Hematopoietic multipotent progenitor cell treated with erythropoietin and hydrocortisone succinate and interleukin-3 and kit ligand, for 17 days (in vitro differentiated cells): ENCODE results near the gene GCNT2.
"Not testable (repeated sequence)": the region's sequence is repeated elsewhere in the genome, so short reads cannot be mapped to it uniquely, and the experiment has no call there.

Source experiments
- DNase-seq: peaks from one replicate; pipeline ENCODE4 v3.0.0-alpha.2; 2015; ENCODE audit warnings: low spot score

The GCNT2 gene

DNA sequence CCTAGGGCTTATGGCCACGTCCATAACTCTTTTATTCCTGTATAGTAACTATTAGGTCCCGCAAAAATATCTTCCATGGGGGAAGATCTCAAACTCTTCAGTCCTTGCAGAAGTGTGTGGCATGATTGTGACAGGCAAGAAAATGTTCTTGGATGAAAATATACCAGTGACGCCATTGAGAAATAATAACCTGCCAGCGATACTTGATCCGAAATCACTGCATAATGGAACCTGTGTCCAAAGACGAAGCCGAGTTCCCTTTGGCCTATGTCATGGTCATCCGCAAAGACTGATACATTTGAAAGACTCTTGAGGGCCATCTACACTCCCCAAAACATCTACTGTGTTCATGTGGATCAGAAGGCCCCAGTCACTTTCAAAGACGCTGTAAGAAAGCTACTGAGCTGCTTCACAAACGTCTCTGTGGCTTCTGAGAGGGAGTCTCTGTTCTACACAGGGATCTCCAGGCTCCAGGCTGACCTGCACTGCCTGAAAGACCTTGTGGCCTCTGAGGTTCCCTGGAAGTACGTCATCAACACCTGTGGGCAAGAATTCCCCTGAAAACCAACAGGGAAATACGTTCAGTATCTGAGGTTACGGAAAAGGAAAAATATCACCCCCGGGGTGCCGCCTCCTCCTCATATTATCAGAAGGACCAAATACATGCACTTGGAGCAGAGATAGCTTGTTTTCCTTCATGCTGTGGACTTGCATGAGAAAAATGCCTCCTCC, 6.9 kb upstream of the GCNT2 start:
- DNase-seq = no peak

DNA sequence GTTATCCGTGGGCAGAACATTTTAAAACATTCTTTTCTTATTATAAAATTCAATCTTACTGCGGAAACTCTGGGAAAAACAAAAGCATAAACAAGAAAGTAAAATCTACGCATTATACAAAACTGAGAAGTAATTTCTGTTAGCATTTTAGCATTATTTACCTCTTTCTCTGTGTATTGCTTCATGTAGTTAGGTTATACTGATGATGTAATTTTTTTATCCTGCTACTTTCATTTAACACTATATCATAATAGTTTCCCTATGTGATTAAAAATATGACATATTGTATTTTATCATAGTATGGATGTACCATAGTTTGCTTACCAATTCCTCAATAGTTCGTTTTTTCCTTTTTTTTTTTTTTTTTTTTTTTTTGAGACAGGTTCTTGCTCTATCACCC, 4.2 kb upstream of the GCNT2 start:
- DNase-seq = no peak

DNA sequence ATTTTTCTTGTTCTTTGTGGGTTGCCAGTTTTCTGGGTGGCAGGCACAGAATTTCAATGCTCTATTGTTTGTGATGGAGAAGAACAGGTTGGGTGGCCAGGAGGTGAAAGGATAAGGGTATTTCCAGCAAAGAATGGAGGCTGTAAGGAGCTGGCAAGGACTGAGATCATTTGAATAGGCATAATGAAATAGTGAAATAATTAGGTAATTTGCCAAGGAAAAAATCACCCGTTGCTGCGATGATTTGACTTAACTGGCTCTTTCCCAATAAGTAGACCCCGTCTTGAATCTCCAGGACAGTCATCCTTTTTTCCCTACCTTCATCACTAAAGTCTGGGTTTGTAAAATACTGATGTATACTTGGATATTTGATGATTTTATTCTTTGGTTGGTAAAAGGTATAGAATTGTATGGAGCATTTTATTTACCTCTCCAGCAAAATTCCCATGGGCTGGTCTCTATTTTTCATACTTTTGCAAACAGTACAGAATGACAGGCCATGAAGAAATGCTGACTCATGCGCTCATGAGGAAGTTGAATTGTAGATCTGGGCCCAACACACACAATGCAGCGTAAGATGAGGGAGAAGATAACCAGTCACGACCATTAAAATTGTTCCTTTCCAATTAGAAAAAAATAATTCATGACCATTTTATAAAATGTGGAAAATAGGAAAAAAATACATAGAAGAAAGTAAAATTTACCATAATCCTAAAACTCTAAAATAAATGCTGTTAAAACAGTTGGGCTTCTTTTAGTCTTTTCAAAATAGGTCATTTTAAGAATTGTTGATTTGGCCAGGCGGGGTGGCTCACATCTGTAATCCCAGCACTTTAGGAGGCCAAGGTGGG, 2.4 kb upstream of the GCNT2 start:
- DNase-seq = peak; percentile 57

DNA sequence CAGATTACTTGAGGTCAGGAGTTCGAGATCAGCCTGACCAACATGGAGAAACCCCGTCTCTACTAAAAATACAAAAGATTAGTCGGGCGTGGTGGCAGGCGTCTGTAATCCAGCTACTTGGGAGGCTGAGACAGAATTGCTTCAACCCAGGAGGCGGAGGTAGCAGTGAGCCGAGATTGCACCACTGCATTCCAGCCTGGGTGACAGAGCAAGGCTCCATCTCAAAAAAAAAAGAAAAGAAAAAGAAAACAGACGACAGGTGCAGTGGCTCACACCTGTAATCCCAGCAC, 1.8 kb upstream of the GCNT2 start:
- DNase-seq = not testable (repeated sequence)

DNA sequence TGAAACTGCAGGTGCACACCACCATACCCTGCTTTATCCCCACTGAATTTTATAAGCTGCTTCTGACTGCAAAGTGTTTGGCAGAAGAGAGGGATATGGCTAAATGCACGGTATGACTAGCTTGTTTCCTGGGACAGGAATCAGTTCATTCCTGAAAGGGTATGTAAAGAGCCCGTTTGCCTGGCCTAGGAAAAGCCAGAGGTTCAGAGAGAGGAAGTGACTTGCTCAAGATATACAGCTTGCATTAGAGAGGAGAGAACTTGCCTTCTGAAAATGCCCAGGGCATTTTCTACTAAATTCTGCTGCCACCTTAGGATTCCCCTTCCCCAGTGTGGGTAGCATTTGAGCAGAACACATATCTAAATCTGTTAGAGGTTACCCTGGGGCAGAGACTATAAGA, 683 bp upstream of the GCNT2 start:
- peak; percentile 18 for DNase-seq

DNA sequence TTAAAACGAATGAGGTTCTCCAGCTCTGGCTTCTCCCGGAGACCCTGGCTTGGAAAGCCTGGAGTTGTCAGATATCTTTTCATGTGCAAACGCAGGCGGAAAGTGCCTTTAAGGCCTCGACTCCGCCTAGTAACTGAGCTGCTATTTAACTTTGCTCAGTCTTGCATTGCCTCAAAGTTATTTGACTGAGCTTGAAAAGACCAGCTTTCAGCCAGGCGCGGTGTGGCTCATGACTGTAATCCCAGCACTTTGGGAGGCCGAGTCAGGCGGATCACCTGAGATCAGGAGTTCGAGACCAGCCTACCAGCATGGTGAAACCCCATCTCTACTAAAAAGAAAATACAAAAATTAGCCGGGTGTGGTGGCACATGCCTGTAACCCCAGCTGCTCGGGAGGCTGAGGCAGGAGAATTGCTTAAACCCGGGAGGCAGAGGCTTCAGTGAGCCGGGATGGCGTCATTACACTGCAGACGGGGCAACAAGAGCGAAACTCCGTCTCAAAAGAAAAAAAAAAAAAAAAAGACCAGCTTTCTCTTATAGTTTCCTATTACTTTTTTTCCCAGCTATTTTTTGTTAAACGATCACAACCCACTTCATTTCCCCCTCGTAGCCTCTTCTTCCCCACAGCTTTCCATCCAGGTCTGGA, 1.9 kb downstream of the GCNT2 start:
- peak; percentile 20 for DNase-seq

DNA sequence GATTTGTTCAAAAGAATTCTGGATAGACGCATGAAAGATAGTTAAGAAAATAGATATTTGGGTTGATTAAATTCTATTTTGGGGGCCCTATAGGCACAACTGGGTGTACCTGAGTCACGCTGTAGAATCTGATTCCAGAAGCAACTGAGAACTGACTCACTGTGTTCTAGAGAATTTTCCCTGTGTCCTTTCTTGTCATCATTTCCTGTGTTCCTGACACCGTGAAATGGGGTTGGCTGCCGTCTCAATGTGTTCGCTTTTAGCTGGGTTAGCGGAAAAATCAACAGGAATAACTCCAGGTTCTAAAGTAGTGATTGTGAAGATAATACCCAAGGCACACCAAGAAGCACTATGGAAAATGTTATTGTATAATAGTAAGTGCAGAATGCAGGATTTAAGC, 5.0 kb downstream of the GCNT2 start:
- no peak for DNase-seq

DNA sequence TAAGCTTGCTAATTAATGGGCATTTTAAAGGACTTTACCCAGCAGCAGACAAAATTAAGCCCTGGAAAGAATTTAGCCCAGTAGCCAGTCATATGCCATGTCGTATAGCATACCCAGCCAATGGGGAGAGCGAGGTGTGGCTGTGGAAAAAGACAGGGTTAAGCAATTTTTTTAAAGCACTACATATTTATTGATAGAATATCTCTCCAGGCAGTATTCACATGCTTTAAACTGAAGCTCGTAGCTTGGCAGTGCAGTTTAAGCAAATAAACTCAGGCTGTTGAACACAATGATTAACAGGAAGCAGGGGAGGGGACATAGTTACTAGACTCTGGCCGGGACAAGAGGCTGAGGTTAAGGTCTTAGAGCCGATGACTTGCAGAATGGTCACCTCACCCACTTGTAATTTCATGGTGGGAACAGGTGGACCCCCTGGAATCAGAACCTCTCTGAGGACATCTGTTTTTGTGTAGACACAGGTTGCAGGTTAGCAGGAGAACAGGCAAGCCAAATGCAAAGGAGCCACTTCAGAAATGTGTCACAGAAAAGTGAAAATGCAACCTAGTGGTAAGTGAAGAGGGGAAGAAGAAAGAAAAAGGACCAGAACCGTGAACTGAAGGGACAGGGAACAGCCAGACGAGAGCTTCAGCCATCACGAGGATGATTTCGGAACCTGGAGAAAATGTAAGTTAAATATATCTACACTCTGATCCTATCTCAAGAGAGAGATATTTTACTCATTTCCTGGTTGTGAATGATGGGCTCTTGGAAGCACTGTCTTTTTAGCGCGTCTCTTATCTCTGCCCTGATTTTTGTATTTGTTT, 7.2 kb downstream of the GCNT2 start:
- DNase-seq = peak; percentile 29

DNA sequence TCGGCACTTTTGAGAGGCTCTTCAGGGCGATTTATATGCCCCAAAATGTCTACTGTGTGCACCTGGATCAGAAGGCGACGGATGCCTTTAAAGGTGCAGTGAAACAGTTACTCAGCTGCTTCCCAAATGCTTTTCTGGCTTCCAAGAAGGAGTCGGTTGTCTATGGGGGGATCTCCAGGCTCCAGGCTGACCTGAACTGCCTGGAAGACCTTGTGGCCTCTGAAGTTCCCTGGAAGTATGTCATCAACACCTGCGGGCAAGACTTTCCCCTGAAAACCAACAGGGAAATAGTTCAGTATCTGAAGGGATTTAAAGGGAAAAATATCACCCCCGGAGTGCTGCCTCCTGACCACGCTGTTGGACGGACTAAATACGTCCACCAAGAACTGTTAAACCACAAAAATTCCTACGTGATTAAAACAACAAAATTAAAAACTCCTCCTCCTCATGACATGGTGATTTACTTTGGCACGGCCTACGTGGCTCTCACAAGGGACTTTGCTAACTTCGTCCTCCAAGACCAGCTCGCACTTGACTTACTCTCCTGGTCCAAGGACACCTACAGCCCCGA, 8.2 kb downstream of the GCNT2 start:
- DNase-seq = peak; percentile 27

DNA sequence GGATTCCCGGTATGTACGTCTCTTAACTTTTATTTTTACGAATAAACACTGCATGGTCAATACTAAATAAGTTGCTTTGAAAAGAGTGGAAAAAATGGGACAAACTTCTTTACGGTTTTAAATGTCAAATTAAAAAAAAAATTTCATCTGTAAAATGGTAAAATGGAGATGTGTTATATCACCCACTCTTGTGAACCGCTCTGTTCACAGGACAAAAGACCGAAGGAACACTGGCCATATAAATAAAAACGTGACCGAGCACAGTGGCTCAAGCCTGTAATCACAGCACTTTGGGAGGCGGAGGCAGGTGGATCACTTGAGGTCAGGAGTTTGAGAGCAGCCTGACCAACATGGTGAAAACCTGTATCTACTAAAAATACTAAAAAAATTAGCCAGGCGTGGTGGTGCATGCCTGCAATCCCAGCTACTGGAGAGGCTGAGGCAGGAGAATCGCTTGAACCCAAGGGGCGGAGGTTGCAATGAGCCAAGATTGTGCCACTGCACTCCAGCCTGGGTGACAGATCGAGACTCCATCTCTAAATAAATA, 8.8 kb downstream of the GCNT2 start:
- not testable (repeated sequence) for DNase-seq

DNA sequence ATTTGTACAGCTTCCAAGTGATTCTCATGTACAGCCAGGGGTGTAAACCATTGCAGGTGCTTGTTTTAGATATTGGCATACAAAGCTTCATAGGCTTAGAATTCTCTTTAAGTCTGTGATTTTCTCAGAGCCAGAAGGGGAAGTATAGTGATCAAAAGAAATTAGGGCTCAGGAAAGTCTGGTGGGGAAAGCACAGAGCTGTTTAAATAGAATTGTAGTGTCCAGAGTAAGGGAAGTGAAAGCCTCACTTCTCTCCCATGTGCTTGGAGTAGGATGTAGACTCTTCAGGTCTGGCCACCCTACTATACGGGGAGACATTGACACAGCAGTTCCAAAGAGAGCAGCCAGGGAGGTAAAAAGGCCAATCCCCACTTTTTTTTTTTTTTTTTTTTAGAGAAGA, 10.4 kb downstream of the GCNT2 start:
- no peak for DNase-seq

DNA sequence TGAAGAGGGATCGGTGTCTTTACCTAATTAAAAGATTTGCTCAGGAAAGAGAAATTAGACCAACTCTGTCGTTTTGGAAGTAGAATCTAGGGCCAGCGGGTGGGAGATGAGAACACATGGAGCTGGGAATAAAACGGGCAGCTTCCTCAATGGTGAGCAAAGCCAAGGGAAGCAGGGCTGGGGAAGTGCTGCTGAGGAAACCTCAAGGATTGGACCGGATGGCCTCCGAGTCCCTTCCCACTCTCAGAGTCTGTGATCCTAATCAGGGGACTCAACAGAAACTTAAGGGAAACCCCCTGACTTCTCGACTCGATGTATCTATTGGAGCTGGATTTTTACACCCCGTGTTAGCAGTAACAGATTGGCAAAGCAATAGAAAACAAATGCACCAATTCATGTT, 10.8 kb downstream of the GCNT2 start:
- no peak for DNase-seq

DNA sequence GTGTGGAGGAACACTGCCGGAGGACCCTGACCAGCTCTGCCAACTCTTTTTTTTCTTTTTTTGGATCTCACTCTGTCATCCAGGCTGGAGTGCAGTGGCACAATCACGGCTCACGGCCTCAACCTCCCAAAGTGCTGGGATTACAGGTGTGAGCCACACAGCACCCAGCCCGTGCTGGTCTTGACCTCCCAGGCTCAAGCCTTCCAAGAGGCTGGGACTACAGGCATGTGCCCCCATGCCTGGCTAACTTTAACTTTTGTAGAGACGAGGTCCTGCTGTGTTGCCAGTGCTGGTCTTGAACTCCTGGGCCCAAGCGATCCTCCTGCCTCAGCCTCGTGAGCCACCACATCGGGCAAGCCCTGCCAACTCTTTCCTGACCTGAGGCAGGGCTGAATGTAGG, 11.2 kb downstream of the GCNT2 start:
- DNase-seq = no peak

DNA sequence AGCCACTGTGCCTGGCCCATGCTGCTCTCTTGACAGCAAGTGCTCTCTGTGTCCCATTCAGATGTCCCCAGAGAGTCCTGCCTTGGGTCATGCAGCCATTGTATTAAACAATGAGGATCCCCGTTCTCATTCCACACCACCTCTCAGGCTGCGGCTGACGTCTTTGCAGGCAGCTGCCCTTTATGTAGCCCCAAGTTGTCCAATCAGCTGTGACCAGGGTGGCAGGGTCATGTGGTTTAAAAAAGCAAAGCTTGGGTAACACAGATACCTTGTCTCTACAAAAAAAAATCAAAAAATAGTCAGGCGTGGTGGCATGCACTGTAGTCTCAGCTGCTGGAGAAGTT, 13.2 kb downstream of the GCNT2 start:
- no peak for DNase-seq

DNA sequence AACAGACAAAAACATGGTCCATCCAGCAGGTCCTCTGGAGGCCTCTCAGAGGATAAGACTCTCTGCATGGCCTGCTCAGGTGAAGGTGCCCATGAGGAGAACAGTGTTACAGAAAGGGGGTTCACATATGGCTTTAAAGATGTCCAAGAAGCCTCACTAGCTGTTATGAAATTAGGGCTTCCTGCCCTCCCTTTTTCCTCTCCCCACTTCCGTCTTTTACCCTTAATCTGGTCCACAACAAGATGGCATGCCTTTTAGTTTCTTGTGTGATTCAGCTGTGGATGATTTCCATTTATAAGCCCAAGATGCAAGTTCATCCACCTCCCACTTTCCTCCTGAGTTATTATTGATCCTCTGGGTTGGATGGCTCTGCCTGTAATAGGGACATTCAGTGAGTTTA, 14.0 kb downstream of the GCNT2 start:
- DNase-seq = no peak

DNA sequence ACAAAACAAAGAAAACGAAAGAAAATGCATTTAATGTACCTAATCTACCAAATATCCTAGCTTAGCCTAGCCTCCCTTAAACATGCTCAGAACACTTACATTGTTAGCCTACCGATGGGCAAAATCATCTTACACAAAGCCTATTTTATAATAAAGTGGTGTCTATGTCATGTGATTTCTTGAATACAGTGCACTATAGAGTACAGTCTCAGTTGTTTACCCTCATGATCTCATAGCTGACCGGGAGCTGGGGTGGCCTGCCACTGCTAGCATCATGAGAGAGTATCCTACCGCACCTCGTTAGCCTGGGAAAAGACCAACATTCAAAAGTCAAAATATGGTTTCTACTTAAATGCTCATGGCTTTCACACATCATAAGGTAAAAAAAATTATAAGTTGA, 16.6 kb downstream of the GCNT2 start:
- no peak for DNase-seq

DNA sequence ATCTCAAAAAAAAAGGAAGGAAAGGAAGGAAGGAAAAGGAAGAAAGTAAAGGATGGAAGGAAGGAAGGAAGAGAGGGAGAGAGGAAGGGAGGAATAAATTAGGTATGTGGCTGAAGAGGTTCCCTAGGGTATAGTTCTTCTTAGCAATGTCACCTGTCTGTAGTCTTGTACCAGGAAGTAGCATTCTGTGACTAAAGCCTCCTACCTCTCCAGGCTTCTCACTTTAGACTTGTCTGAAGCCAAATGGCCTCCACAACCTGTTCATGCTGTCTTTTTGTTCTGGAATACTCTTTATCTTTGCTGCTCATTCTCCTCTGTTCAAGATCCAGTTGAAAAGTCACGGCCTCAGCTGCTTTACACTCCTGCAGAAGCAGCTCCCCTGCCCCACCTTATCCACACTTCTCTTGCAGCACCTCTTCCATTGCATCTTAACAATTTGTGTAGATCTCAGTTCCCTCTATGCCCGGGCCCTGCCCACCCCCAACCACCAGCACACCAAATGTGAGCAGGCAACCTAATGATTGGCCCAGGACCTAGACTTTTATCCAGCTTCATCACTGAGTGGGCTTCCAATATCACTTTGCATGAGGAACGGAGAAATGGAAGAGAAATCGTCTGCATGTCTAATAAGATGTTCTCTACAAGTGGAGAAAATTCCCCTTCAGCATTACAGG, 19.1 kb downstream of the GCNT2 start:
- no peak for DNase-seq

DNA sequence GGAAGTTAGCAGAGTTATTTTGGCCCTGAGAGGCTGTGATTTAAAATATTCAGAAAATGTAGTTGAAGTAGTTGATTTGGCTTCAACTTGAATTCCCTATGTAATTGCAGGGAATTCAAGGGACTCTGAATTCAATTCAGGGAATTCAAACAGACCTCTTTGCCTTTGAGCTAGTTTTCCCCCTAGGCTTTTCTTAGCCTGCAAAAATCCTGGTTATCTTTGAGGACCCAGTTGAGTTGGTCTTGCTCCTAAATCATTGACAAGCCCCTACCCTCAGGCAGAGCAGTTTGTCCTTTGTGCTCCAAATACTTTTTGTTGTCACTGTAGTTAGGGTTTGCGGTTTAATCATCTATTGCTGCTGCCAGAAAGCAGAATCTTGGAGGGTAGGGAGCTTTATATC, 20.4 kb downstream of the GCNT2 start:
- no peak for DNase-seq

DNA sequence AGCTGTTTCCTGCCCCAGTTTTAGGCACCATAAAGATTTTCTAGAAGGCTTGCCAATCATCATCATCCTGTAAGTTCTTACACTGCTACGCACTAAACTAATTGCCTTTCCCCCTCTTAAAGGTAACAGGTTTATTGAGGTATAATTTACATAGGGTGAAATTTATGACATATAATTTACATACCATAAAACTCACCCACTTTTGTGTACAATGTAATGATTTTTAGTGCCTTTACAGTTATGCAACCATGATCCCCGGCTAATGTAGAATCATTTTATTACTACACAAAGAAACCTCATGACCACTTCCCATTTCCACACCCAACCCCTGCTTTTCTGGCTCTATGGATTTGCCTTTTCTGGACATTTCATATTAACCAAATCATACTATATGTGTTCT, 21.1 kb downstream of the GCNT2 start:
- no peak for DNase-seq

DNA sequence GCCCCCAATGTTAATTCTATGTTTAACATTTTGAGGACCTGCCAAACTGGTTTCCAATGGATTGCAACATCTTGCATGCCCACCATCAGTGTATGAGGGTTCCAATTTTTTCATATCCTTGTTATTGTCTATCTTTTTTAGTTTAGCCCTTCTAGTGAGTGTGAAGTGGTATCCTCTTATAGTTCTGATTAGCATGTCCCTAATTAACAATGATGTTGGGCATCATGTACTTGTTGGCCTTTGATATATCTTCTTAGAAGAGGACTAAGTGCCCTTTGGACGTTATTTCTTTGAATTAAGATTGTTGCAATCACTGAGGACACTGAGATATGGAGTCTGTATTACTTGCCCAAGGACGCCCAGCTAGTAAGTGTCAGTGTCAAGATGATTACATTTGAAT, 22.3 kb downstream of the GCNT2 start:
- no peak for DNase-seq

DNA sequence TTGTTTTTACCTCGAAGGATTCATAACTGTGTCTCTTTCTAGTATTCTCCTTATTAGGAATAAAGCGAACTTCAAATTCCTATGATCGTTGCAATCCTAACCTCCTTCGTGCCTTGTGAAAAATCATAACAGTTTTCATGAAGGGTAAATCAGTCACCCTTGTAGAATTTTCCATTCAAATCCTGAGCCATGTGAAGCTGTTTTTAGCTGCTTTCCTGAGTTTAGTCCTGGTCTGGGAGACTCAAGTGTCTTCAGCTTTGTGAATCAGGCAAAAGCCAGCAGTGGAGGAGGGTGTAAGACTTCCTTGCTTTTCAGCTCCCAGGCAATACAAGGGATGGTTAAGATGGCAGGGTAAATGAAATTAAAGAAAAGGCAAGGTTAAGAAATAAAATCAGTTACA, 24.3 kb downstream of the GCNT2 start:
- no peak for DNase-seq
